H9 (cell line): ENCODE measurements around the gene OR9Q1. TPM values are rescaled to one million over a fixed set of nuclear protein-coding genes. Genes with fewer than 3 reads are reported as not detected.

Experiments
- DNase-seq: peaks from one replicate; pipeline ENCODE4 v3.0.0-alpha.2; 2017
- H2AFZ ChIP-seq: one replicate; pipeline ENCODE4 v1.6.1; 2013; ENCODE audit warnings: mild to moderate bottlenecking, low read length, control low read depth, moderate library complexity
- H2AK5ac ChIP-seq: 2 replicates; pipeline ENCODE4 v1.6.1; 2013; ENCODE audit warnings: low read length, control low read depth, mixed read lengths; ENCODE audit not compliant: insufficient read length
- H2BK120ac ChIP-seq: one replicate; pipeline ENCODE4 v1.6.1; 2013; ENCODE audit warnings: low read depth, mild to moderate bottlenecking, low read length, control low read depth, inconsistent platforms; ENCODE audit not compliant: poor library complexity, severe bottlenecking
- H2BK12ac ChIP-seq: 2 replicates; pipeline ENCODE4 v1.6.1; 2013; ENCODE audit warnings: low read length, control low read depth, mixed read lengths, low read depth; ENCODE audit not compliant: insufficient read length
- H2BK15ac ChIP-seq: 2 replicates; pipeline ENCODE4 v1.6.1; 2013; ENCODE audit warnings: low read depth, low read length, control low read depth
- H2BK20ac ChIP-seq: one replicate; pipeline ENCODE4 v1.6.1; 2013; ENCODE audit warnings: low read depth, mild to moderate bottlenecking, low read length, control low read depth, inconsistent platforms; ENCODE audit not compliant: poor library complexity, severe bottlenecking
- H2BK5ac ChIP-seq: 2 replicates; pipeline ENCODE4 v1.6.1; 2013; ENCODE audit warnings: low read length, control low read depth, mixed read lengths; ENCODE audit not compliant: insufficient read length
- H3K14ac ChIP-seq: 2 replicates; pipeline ENCODE4 v1.6.1; 2013; ENCODE audit warnings: low read length, control low read depth; ENCODE audit not compliant: insufficient read depth
- H3K18ac ChIP-seq: 2 replicates; pipeline ENCODE4 v1.6.1; 2013; ENCODE audit warnings: low read depth, mild to moderate bottlenecking, mixed read lengths, low read length, control low read depth; ENCODE audit not compliant: insufficient read length
- H3K23ac ChIP-seq: 2 replicates; pipeline ENCODE4 v1.6.1; 2013; ENCODE audit warnings: low read length, control low read depth, mixed read lengths, low read depth; ENCODE audit not compliant: insufficient read length
- H3K23me2 ChIP-seq: 2 replicates; pipeline ENCODE4 v1.6.1; 2013; ENCODE audit warnings: low read depth, mild to moderate bottlenecking, mixed read lengths, low read length, control low read depth; ENCODE audit not compliant: insufficient read length, poor library complexity, severe bottlenecking
- H3K27ac ChIP-seq: 2 replicates; pipeline ENCODE4 v1.5.1; 2013; ENCODE audit warnings: low read length, control low read depth, mixed read lengths, low read depth; ENCODE audit not compliant: insufficient read length
- H3K27me3 ChIP-seq: 2 replicates; pipeline ENCODE4 v1.6.1; 2013; ENCODE audit warnings: low read length, control low read depth, inconsistent platforms; ENCODE audit not compliant: insufficient read depth
- H3K4ac ChIP-seq: 2 replicates; pipeline ENCODE4 v1.6.1; 2013; ENCODE audit warnings: low read depth, mild to moderate bottlenecking, control low read depth, inconsistent platforms, low read length, moderate library complexity
- H3K4me1 ChIP-seq: 2 replicates; pipeline ENCODE4 v1.6.1; 2013; ENCODE audit warnings: low read length, control low read depth, inconsistent platforms; ENCODE audit not compliant: insufficient read depth
- H3K4me2 ChIP-seq: 2 replicates; pipeline ENCODE4 v1.6.1; 2013; ENCODE audit warnings: low read length, control low read depth, mixed read lengths; ENCODE audit not compliant: insufficient read length, insufficient read depth
- H3K56ac ChIP-seq: 2 replicates; pipeline ENCODE4 v1.6.1; 2013; ENCODE audit warnings: low read depth, mild to moderate bottlenecking, mixed read lengths, low read length, control low read depth; ENCODE audit not compliant: insufficient read length
- H3K79me1 ChIP-seq: 2 replicates; pipeline ENCODE4 v1.6.1; 2013; ENCODE audit warnings: low read depth, mild to moderate bottlenecking, moderate library complexity, low read length, control low read depth, inconsistent platforms; ENCODE audit not compliant: insufficient read depth, poor library complexity, severe bottlenecking
- H3K79me2 ChIP-seq: 2 replicates; pipeline ENCODE4 v1.6.1; 2013; ENCODE audit warnings: low read length, control low read depth, inconsistent platforms; ENCODE audit not compliant: insufficient read depth
- H3K9ac ChIP-seq: 2 replicates; pipeline ENCODE4 v1.6.1; 2013; ENCODE audit warnings: low read length, control low read depth, mixed read lengths; ENCODE audit not compliant: insufficient read length; ENCODE audit errors: extremely low read depth
- H3K9me3 ChIP-seq: one replicate; pipeline ENCODE4 v1.6.1; 2013; ENCODE audit warnings: low read depth, low read length, inconsistent platforms; ENCODE audit not compliant: control insufficient read depth
- H3T11ph ChIP-seq: one replicate; pipeline ENCODE4 v1.6.1; 2013; ENCODE audit warnings: mild to moderate bottlenecking, low read length, control low read depth, inconsistent platforms
- H4K20me1 ChIP-seq: one replicate; pipeline ENCODE4 v1.6.1; 2013; ENCODE audit not compliant: control insufficient read depth, insufficient read length, insufficient read depth
- H4K5ac ChIP-seq: 2 replicates; pipeline ENCODE4 v1.6.1; 2013; ENCODE audit warnings: low read depth, mild to moderate bottlenecking, mixed read lengths, low read length, control low read depth; ENCODE audit not compliant: insufficient read length
- H4K8ac ChIP-seq: replicated peaks from 2 replicates; pipeline ENCODE4 v1.6.1; 2013; ENCODE audit warnings: low read length, control low read depth, mixed read lengths, low read depth; ENCODE audit not compliant: insufficient read length
- H4K91ac ChIP-seq: 2 replicates; pipeline ENCODE4 v1.6.1; 2013; ENCODE audit warnings: low read depth, mild to moderate bottlenecking, moderate library complexity, mixed read lengths, low read length, control low read depth; ENCODE audit not compliant: insufficient read length
- H3K27ac Mint-ChIP-seq, 3 experiments: 2 replicates in 2 of 3; 3 replicates in 1 of 3; pipeline ENCODE4 v1.8.0; 2020 to 2021; ENCODE audit warnings: mixed read lengths in 3 of 3, mild to moderate bottlenecking in 1 of 3, moderate library complexity in 1 of 3
- H3K27me3 Mint-ChIP-seq: 2 replicates; pipeline ENCODE4 v1.8.0; 2021; ENCODE audit warnings: low read depth, mild to moderate bottlenecking, moderate library complexity, mixed read lengths
- H3K36me3 Mint-ChIP-seq, 3 experiments: 2 replicates in 2 of 3; 3 replicates in 1 of 3; pipeline ENCODE4 v1.8.0; 2020 to 2021; ENCODE audit warnings: low read depth in 3 of 3, mixed read lengths in 3 of 3; ENCODE audit not compliant: insufficient read depth in 1 of 3
- H3K4me1 Mint-ChIP-seq, 2 experiments: 2 replicates each; pipeline ENCODE4 v1.8.0; 2020; ENCODE audit warnings: mixed read lengths in 2 of 2
- H3K4me3 Mint-ChIP-seq, 2 experiments: 2 replicates in 1 of 2; 3 replicates in 1 of 2; pipeline ENCODE4 v1.8.0; 2020 to 2021; ENCODE audit warnings: mild to moderate bottlenecking in 2 of 2, mixed read lengths in 2 of 2, moderate library complexity in 1 of 2
- H3K9me3 Mint-ChIP-seq, 2 experiments: 2 replicates in 1 of 2; 3 replicates in 1 of 2; pipeline ENCODE4 v1.8.0; 2020; ENCODE audit warnings: mild to moderate bottlenecking in 2 of 2, mixed read lengths in 2 of 2, moderate library complexity in 1 of 2
- CTCF ChIP-seq: fragments of 200-600 bp; sonication (generic); conservative IDR thresholded peaks from 3 replicates; pipeline ENCODE4 v1.8.0; 2021; ENCODE audit warnings: antibody characterized with exemption, mild to moderate bottlenecking
- total RNA-seq: library from RNA; stranded (reverse); gene quantifications from 2 replicates; pipeline ENCODE4 v1.2.1, GENCODE V29; 2021

The OR9Q1 gene
- total RNA-seq, 1 experiment from 2014 or later, result not detected

GRCh38 chr11:58193391-58193790, 169.7 kb downstream of the OR9Q1 start:
- Histone ChIP-seq H3K18ac (no peak overlapping the region), H3K14ac (no peak overlapping the region), H3K23ac (no peak overlapping the region), H3K27ac (no peak overlapping the region), H4K91ac (no peak overlapping the region), H2BK15ac (no peak overlapping the region), H4K20me1 (no peaks in the 10 kb centered on the region), H3K9ac (no peak overlapping the region), H3K9me3 (no peaks in the 10 kb centered on the region), H3K23me2 (no peaks in the 10 kb centered on the region), H2AK5ac (no peak overlapping the region), H2AFZ (no peak overlapping the region), H2BK5ac (no peak overlapping the region), H3T11ph (no peak overlapping the region), H3K56ac (no peak overlapping the region), H3K4ac (no peak overlapping the region), H3K4me1 (no peaks in the 10 kb centered on the region), H3K79me1 (no peaks in the 10 kb centered on the region), H2BK20ac (no peak overlapping the region), H3K79me2 (no peaks in the 10 kb centered on the region), H4K8ac (no peak overlapping the region), H2BK120ac (no peak overlapping the region), H3K4me2 (no peak overlapping the region), H2BK12ac (no peak overlapping the region), H4K5ac (no peak overlapping the region), H3K27me3 (no peaks in the 10 kb centered on the region)
- H3K27me3 Mint-ChIP-seq, result peaks cover 2% of the 10 kb centered on the region; the same call in 1 of the 2 replicates
- H3K4me1 Mint-ChIP-seq, result no peaks in the 10 kb centered on the region
- no peak for DNase-seq
- H3K36me3 Mint-ChIP-seq, result peaks cover 0 to 5% (median 0%) of the 10 kb centered on the region in 3 experiments; a peak in 1 of 7 replicates
- peaks cover 16 to 23% of the 10 kb centered on the region in 2 experiments; a peak in 3 of 5 replicates for H3K9me3 Mint-ChIP-seq
- no peak for TF ChIP-seq CTCF
- no peak overlapping the region for H3K4me3 Mint-ChIP-seq
- H3K27ac Mint-ChIP-seq, result no peak overlapping the region
